NCI-H1694 treated with DMSO at 0.1 percent for 48 hours (cell line): ENCODE data around the gene RSPH10B.
"Not testable (repeated sequence)": the region's sequence is repeated elsewhere in the genome, so short reads cannot be mapped to it uniquely, and the experiment has no call there.

Experiments used
- DNase-seq: peaks from one replicate; lab custom pipeline; 2025; lab: John Stamatoyannopoulos, UW

RSPH10B gene

DNA sequence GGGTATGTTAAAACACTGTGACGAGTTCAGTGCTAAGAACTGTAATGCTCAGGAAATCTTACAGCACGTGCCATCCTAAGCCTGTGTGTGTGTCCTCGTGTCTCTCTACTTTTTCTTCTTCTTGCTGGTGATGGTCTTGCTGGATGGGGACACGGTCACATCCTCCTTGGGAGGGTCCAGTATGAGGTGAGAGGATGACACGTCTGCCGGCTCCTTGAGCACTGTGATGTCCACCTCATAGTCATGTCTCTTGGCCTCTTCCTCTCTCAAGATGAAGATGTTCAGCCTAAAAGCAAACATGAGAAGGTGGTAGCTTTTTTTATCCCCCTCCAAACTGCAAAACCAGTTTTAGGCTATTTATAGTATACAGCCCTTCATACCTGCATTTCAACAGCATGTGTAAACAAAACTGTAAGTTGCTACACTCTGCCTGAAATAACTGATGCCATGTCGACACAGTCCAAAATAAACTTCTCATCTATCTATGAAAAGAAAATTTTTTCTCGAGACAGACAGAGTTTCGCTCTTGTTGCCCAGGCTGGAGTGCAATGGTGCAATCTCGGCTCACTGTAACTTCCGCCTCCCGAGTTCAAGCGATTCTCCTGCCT, 44.1 kb downstream of the RSPH10B start:
- DNase-seq, result not testable (repeated sequence)

DNA sequence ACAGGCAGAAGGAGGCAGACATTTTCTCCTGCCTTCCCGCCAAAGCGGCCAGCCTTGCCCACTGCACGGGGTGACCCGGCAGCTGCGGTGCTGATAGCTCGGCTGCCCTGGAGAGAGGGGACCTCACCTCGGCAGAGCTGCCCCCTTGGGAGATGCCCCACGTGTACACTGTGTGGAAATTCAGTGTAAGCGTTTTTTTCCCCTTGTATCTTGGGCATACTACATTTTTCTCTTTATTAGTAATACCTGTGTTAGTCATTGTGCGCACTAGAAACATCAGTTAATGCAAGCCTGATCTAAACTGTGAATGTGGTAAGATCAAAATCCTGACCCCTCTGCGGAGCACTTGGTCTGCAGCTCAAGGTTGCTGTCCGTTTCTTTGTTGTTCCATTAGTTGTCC, 45.9 kb downstream of the RSPH10B start:
- DNase-seq, result not testable (repeated sequence)

DNA sequence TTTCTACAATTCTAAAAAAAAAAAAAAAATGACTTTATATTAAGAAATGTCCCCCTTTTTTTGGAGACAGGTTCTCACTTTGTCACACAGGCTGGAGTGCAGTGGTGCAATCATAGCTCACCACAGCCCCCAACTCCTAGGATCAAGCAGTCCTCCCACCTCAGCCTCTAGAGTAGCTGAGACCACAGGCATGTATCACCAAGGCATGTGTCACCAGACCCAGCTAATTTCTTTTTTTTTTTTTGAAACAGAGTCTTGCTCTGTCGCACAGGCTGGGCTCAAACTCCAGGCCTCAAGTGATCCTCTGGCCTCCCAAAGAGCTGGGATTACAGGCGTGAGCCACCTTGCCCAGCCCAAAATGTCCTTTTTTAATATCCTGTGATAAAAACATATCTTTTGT, 46.3 kb downstream of the RSPH10B start:
- not testable (repeated sequence) for DNase-seq

DNA sequence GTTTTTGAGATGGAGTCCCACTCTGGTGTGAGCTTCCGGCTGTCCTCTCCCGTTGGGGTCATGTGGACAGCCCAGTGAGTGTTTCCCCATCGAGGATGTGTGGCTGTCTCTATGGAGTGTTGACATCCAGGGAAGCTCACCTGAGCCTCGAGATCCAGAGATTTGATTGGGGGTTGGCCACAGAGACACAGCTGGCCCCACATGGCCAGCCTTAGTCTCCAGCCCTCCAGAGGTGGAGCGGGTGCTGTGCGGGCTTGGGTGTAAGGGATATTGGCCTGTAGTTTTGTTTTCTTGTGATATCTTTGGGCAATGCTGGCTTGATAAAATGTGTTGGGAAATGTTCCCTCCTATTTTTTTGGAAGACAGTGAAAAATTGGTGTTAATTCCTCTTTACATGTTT, 54.0 kb downstream of the RSPH10B start:
- DNase-seq, result not testable (repeated sequence)

DNA sequence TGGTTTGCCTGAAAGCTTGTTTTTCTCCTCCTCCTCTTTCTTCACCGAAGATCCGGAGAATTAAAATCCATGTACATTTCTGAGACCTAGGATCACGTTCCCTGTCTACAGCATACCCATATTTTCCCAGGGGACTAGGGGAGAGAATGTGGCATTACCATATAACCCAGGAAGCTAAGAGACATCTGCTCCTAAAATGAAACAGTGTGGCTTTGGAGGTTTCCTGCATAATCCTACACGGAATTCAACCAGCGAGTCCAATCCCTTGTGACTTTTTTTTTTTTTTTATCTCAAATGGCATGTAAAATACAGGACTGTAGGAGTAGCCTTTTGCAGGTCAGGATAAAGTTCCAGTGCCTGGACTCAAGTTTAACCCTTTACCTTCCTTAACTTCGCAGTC, 61.7 kb downstream of the RSPH10B start:
- DNase-seq, result not testable (repeated sequence)

DNA sequence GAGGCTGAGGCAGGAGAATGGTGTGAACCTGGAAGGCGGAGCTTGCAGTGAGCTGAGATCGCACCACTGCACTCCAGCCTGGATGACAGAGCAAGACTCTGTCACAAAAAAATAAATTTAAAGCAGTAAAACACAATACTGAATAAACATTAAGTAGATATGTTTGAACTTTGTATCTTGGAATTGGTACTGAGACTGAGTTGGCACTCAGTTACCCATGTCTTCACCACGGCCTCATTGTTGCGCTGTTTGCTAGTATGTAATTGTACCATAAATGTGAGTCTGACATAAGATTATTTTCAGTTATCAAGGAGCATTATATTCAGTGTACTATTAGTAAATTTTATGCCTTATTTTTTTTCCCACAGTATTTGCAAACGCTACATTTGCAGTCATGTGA, 65.8 kb downstream of the RSPH10B start:
- not testable (repeated sequence) for DNase-seq

DNA sequence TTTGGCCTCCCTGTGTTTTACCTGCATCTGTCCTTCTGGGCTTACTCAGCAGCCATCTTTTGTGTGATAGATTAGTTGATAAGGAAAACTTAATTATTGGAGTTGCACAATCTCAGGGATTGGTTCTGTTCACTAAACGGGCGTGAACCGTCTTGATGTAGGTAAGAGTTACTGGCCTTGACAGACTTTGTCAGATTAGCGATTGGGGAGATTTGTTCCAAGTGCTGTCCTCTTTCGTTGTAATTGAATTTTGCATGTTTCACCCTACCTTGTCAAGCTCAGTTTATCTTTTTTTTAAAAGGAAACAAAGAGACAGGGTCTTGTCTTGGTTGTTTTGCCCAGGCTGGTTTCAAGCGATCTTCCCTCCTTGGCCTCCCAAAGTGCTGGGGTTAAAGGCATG, 67.5 kb downstream of the RSPH10B start:
- not testable (repeated sequence) for DNase-seq

DNA sequence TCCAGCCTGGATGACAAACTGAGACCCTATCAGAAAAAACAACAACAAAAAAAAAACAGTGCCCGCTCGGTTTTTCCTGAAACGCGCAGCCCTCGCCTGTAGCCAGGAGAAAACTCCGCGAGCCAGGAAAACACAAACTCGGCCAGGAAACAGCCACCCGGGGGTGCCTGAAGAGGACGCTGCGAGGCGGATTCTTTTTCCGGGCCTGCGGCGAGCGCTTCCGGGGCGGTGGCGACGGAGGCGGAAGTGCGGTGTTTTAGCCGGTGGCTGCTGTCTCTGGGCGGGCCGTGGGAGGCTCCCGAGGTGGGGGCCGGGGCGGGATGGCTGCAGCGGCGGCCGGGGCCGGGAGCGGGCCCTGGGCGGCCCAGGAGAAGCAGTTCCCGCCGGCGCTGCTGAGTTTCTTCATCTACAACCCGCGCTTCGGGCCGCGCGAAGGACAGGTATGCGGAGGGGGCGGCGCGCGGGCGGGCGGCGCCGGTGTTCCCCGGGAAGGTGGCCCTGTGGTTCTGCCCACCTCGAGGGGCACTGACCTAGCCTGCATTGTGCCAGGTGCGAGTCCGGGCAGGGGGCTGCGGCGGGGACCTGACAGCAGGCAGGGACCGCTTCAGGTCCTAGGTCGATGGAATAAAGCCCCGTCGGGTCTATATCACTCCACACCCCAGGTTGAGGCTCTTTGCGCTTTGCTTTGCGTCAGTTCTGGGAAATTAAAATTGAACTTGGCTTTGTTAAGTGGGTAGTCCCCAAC, 71.8 kb downstream of the RSPH10B start, which contains the start of gene CCZ1:
CCZ1 (plus strand) TSS at position 254 of the 745 bp plus-strand sequence; CDS start at position 321, 67 bp downstream.
- DNase-seq, result peak; percentile 31

DNA sequence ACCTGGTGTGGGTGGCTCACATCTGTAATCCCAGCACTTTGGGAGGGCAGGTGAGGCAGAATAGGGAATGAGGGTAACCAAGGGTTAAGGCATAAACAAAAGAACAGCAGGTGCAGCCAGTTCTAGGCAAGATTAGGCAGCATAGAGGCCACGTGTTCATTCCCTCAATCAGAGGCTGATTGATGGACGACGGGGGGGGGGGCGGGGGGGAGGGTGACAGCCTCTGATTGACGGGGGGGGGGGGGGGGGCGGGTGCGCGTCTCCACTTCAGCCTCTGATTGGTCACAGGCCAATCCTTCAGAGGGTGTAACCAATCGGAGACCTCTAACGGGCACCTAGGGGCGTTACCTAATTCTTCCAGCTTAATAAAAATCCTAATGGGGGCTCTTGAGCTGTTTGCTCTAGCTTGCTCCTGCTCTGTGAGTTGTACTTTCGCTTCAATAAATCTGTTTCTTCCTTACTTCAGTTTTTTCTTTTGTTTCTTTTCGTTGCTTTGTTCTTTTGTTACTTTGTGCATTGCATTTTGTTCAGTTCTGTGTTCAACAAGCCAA, 73.0 kb downstream of the RSPH10B start:
- not testable (repeated sequence) for DNase-seq

DNA sequence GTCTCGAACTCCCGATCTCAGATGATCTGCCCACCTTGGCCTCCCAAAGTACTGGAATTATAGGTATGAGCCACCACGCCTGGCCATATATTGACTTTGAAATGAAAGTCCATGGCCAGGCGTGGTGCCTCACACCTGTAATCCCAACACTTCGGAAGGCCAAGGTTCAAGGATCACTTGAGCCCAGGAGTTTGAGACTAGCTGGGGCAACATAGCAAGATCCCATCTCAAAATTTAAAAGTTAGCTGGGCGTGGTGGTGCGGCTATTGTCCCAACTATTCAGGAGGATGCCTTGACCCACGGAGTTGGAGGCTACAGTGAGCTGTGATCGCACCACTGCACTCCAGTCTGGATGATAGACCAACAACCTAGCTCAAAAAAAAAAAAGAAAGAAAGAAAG, 78.0 kb downstream of the RSPH10B start:
- DNase-seq, result no peak

DNA sequence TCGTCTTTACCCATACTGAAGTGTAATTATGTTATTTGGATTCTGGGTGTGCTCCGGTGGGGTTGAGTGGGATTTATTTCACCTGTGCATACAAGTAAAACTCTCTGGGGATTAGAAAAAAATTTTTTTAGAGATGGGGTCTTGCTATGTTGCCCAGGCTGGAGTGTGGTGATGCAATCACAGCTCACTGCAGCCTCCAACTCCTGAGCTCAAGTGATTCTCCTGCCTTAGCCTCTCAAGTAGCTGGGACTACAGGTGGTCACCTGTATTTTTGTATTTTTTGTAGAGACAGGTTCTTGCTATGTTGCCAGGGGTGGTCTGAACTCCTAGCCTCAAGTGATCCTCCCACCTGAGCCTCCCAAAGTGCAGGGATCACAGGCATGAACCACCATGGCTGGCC, 80.2 kb downstream of the RSPH10B start:
- DNase-seq, result not testable (repeated sequence)

DNA sequence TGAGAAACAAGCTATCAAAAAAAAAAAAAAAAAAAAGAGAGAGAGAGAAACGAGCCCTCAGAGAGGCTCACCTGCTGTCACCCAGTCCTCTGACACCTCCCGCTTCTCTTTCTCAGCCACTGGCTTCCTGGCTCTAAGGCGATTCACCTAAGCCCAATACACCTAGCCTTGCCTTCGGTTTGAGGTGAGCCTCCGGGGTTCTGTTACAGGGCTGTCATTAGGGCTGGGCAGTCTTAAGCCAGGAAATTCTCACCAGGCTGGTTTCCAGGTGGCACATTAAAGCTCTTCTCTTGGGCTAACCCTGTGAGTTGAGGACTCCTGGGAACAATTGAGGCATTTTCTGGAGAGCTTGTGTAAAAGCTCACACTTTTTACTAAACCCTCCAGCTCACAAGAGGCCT, 82.5 kb downstream of the RSPH10B start:
- DNase-seq, result not testable (repeated sequence)

DNA sequence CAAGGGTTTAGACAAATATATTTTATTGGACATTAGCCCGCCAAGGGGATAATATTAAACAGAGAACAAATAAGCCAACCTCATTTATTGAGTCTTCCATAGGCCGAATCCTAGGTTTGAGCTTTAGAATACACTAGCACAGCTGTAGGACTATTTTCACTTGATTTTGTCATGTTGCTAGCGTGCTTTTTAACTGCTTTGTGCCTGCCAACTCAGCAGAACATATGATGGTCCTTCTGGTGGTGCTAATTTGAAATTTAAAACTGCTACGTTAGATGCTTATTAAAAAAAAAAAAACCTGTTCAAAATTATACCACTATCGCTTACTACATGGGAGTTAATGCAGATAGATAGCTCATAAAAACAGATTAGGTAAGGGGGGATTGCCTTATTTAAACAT, 86.1 kb downstream of the RSPH10B start:
- DNase-seq, result peak; percentile 3

DNA sequence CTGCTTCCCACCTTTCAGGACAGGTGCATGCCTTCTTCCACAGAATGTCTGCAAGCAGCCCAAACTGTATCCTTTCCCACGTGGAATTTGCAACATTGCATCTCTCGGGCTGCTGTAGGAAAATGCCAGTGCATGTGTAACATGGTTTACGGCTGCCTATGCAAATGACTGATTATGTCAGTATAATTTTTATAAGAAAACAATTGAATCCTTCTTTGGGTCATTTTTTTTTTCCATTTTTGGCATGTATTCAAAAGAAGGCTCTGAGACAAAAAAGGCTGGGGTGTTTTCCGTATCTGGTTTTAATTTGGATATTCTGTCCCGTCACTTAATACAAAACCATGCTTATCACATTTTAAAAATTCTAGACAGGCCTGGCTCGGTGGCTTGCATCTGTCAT, 90.4 kb downstream of the RSPH10B start:
- not testable (repeated sequence) for DNase-seq

DNA sequence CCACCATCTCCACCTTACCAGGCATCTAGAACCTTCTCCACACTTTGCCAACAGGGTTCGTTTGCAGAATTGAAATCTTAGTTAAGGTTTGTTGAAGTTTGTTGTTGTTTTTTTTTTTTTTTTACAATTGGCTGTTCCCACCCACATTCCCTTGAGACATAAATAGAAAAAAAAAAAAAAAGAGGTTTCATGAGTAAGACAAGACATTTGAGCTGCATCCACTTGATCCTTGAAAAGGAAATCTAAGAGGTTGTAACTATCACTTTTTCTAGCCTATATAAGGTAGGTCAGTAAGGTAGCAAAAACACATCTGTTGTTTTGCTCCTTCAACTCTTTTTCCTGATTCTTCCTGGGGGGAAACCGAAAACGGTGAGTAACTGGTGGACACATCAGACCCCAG, 90.9 kb downstream of the RSPH10B start:
- not testable (repeated sequence) for DNase-seq
